NB4 (cell line): ENCODE measurements around the gene MTMR1.

Experiments used
- POLR2A ChIP-seq: IDR thresholded peaks from 2 replicates; pipeline ENCODE4 v1.6.1; 2011; ENCODE audit warnings: mild to moderate bottlenecking; ENCODE audit not compliant: insufficient read length; ENCODE audit errors: extremely low read depth
- TF ChIP-seq, protein P1 (sequence below): IDR thresholded peaks from one replicate; pipeline ENCODE4 v1.5.1; 2012; ENCODE audit warnings: low read depth, low read length
- TF ChIP-seq, protein P2 (sequence below): IDR thresholded peaks from 2 replicates; pipeline ENCODE4 v1.6.1; 2011; ENCODE audit warnings: low read depth, low read length

DNA sequence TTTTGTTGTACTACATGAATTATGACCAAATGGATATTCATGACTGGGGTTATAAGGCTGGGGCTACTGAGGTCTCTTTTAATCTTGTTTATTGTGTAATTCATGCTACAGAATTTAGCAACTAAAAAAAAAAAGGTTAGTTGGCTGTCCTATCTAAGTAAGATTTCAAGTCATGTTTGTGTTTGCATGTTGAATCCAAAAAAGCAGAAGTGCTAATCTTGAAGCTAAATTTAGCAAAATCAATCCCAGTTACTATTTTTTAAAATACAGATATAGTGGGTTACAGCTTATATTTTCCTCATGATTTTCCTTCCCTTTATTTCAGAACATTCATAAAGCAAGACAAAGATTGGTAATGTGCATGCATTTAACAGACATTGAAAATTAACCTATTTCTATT is 19.4 kb downstream of the MTMR1 start:
- TF ChIP-seq, protein P1, sequence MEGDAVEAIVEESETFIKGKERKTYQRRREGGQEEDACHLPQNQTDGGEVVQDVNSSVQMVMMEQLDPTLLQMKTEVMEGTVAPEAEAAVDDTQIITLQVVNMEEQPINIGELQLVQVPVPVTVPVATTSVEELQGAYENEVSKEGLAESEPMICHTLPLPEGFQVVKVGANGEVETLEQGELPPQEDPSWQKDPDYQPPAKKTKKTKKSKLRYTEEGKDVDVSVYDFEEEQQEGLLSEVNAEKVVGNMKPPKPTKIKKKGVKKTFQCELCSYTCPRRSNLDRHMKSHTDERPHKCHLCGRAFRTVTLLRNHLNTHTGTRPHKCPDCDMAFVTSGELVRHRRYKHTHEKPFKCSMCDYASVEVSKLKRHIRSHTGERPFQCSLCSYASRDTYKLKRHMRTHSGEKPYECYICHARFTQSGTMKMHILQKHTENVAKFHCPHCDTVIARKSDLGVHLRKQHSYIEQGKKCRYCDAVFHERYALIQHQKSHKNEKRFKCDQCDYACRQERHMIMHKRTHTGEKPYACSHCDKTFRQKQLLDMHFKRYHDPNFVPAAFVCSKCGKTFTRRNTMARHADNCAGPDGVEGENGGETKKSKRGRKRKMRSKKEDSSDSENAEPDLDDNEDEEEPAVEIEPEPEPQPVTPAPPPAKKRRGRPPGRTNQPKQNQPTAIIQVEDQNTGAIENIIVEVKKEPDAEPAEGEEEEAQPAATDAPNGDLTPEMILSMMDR, result no peak
- no peak for TF ChIP-seq POLR2A
- TF ChIP-seq, protein P2, sequence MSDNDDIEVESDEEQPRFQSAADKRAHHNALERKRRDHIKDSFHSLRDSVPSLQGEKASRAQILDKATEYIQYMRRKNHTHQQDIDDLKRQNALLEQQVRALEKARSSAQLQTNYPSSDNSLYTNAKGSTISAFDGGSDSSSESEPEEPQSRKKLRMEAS, result no peak
